Gastroesophageal sphincter (tissue), 3 donors: ENCODE results near the gene EBP.

Source experiments
- EP300 ChIP-seq: sonication (generic); formaldehyde crosslinking; IDR thresholded peaks from one replicate; pipeline ENCODE4 v1.6.1; 2017; ENCODE audit warnings: antibody characterized with exemption, mild to moderate bottlenecking
- POLR2A ChIP-seq, 2 donors: fragments of 450-650 bp; IDR thresholded peaks; one replicate each; pipeline ENCODE4 v1.6.1; 2017; ENCODE audit warnings: antibody characterized with exemption in 2 of 2, mild to moderate bottlenecking in 2 of 2, moderate library complexity in 1 of 2
- TF ChIP-seq, protein P1 (sequence below), 4 experiments: fragments of 200-600 bp in 2 of 4; fragments of 450-650 bp in 2 of 4; sonication (generic) in 1 of 4; IDR thresholded peaks; one replicate each; pipeline ENCODE4 v1.5.1; 2017 to 2019; ENCODE audit warnings: antibody characterized with exemption in 4 of 4, mild to moderate bottlenecking in 2 of 4, moderate library complexity in 2 of 4

DNA sequence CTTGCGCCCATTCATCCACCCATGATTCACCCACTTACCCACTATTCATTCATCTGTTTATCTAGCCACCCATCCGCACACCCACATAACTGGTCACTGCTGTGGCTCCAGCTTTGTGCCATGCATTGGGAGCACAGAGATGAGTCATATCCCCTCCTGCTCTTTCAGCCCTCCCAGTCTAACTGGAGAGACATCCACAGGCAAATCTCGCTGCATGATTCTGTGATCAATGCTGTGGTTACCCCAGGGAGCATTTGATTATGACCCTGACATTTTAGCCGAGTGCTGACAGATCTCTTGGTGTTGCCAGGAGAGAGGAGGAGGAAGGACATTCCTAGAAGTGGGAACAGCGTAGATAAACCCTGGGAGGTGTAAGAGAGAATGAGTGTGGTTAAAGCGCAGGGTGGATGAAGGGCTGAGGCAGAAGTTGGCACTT, 23.2 kb upstream of the EBP start:
- TF ChIP-seq, protein P1, sequence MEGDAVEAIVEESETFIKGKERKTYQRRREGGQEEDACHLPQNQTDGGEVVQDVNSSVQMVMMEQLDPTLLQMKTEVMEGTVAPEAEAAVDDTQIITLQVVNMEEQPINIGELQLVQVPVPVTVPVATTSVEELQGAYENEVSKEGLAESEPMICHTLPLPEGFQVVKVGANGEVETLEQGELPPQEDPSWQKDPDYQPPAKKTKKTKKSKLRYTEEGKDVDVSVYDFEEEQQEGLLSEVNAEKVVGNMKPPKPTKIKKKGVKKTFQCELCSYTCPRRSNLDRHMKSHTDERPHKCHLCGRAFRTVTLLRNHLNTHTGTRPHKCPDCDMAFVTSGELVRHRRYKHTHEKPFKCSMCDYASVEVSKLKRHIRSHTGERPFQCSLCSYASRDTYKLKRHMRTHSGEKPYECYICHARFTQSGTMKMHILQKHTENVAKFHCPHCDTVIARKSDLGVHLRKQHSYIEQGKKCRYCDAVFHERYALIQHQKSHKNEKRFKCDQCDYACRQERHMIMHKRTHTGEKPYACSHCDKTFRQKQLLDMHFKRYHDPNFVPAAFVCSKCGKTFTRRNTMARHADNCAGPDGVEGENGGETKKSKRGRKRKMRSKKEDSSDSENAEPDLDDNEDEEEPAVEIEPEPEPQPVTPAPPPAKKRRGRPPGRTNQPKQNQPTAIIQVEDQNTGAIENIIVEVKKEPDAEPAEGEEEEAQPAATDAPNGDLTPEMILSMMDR (IDR thresholded peaks at IDR 0.05): no peak
- TF ChIP-seq POLR2A (IDR thresholded peaks at IDR 0.05): no peak
- TF ChIP-seq EP300: no peak
